ENCODE results near the gene TMEM232.
"Not testable (repeated sequence)": the region's sequence is repeated elsewhere in the genome, so short reads cannot be mapped to it uniquely, and the experiment has no call there.

The TMEM232 gene

DNA sequence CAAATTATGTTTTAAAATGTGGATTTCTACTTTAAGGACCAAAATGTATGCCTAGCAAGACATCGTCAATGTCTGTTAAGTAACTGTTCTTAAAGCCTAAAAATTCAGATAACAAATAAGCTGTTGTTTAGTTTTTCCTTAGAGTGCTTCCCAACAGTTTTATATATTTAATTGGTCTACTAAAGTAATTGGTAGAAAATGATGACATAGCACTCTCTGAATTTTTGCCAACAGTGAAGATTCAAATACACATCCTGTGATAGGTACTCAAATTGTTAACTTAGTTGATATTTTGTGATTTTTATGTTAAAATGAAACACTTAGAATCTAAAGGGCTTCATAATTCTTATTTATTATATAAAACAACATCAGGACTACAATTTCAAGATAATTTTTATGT lies 107.5 kb downstream of the TMEM232 start:
- DNase-seq: no peak

GRCh38 chr5:110616009-110616408 lies 110.5 kb downstream of the TMEM232 start:
- DNase-seq: no peak

DNA sequence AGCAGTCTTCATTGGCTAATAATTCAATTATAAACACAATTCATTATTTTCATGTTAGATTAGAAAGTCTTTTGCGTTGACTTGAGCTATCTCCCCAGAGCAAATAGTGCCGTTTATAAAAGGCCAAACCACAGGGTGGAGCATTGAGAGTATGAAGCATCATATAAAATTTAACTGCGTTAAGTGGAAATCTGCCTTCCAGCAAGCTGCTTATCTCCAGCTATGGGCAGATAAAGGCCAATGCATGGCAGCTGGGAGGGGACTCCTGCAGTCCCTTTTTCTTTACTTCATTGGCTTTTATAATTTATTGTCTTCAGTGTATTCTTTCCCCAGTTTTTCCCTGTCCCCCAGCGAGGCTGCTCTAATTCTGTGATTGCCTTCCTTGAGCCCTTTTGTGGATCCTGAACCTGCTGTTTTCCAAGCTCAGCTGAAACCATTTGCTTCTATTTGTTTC lies 113.7 kb downstream of the TMEM232 start:
- DNase-seq: no peak

DNA sequence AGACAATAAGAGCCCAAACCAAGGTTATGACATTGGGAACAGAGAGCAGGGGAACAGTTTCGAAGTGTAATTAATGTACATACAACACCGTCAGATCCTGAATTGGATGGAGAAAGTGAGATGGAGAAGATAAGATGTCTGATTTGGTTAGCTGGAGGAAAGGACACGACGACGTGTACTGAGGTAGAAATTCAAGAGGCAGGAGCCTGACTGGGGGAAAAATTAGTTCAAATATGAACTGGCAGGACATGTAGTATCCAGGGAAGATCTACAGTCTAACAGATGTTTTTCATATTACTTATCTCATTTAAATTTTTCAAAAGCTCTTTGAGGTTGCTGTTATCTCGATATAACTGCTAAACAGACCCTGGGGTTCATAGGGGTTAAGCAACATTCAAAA lies 114.7 kb downstream of the TMEM232 start:
- no peak for DNase-seq

GRCh38 chr5:110594866-110595265 lies 131.6 kb downstream of the TMEM232 start:
- DNase-seq: no peak

DNA sequence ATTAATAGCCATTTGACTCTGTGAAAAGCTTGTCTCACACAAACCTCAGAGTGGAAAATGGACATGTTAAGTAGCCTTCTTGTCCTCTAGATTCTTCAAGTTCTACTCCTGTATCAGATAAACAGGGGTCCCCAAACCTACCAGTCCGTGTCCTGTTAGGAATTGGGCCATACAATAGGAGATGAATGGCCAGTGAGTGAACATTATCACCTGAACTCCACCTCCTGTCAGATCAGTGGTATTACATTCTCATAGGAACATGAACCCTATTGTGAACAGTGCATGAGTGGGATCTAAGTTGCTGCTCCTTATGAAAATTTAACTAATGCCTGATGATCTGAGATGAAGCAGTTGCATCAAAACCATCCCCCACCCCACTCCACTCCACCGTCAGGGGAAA lies 136.3 kb downstream of the TMEM232 start:
- no peak for DNase-seq

DNA sequence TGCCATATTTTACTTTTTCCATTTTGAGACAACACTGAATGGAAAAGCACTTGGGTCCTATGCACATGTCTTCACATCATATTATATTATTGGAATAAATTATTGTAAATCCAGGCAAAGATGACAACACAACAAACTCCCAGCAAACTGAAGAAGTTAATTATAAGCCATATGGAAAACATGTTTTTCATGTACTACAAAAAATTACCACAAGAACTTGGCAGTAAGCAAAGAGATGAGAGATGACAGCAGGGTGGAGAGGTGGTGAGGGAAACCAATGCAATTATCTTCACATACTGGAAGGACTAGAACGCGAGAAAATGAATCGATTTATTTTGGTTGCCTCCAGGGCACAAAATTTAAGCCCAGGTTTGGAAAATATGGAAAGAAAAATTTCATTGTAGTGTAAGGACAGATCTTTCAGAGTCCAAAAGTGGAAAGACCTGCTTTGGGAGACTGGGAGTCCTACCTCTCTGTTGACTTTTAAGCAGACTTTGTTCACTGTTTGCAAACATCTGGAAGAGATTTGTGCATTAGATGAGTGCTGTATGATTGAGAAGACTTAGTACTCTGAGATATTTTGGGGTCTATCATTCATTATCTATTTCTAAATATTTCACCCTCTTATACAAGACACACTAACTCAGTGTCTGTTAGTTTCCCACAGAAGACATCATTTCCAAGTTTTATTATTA lies 138.0 kb downstream of the TMEM232 start:
- DNase-seq: no peak

DNA sequence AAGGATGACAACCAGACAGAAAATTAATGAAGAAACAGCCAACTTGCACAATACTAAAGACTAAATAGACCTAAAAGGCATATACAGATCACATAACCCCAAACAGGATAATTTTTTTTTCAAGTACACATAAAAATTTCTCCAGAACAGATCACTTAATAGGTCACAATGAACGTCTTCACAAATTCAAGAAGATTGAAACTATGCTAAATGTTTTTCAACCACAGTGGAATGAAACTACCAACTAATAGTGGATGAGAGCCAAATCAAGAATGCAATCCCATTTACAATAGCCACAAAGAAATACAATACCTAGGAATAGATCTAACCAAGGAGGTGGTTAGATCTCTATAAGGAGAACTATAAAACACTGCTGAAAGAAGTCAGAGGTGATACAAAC lies 145.8 kb downstream of the TMEM232 start:
- DNase-seq: no peak

- DNase-seq: no peak
These were observed 153.7 kb downstream of the TMEM232 start for GRCh38 chr5:110572729-110573128.

DNA sequence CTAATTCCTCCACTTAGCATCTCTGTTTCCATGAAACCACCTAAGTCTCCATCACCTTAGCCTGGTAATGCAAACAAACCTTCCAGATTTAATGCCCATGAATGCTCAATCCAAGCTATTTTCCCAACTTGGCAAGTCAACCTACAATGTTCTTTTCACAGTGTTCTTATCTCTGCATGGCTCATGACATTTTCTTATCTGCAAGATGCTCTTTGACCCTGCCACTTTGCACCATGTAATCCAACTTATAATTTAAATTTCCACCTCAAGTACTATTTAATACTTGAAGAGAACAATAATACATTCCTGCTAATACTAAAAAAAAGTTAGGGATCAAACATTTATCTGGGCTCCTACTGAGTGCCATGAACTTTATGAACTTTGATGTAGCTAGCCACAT lies 164.3 kb downstream of the TMEM232 start:
- no peak for DNase-seq

GRCh38 chr5:110561510-110561909 lies 165.0 kb downstream of the TMEM232 start:
- DNase-seq: no peak

DNA sequence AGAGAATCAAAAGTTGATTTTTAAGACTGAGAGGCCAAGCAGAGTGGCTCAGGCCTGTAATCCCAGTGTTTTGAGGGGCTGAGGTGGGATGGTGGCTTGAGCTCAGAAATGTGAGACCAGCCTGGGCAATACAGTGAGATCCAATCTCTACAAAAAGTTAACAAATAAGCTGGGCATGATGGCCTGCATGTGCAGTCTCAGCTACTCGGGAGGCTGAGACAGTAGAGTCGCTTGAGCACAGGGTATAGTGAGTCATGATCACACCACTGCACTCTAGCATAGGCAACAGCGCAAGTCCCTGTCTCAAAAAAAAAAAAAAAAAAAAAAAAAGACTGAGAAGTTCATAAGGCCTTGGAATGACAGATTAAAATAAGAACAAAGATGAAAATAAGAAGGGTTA lies 177.2 kb downstream of the TMEM232 start:
- no peak for DNase-seq

GRCh38 chr5:110548171-110548570 lies 178.3 kb downstream of the TMEM232 start:
- DNase-seq: no peak

- no peak for DNase-seq
These were observed 179.0 kb downstream of the TMEM232 start for GRCh38 chr5:110547495-110547894.

DNA sequence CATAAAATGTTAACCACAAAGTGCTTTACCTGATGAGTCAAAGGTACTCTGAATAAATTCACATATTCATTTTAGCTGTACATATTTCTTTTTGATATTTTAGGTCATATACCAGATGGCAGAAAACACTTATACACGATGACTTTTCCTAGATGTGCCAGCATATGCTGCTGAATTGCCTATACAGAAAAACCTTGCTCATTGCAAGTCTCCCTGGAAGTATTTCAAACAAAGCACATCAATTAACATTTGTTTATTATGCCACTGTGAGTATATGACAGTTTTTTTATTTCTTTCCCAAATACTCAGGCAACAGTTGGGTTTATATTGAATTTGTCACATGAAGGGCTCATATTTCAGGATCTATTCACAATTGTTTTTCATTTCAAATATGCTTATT lies 180.8 kb downstream of the TMEM232 start:
- no peak for DNase-seq

DNA sequence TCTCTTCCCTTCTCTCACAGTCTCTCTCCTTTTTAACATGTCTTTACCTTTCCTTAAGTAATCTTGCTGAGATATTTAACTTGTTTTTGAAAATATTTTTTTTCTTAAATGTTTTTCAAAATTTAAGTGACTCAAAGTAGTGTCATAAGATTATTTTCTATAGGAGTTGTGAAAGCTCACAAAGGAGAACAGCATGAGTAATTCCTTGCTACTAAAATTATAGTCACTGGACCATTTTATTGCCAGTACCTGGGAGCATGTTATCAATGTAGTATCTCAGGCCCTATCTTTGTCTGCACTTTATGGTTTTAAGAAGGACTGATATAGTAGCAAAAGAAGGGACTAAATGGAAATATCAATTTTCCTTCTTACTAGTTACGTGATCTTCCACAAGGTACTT lies 181.9 kb downstream of the TMEM232 start:
- DNase-seq: no peak

DNA sequence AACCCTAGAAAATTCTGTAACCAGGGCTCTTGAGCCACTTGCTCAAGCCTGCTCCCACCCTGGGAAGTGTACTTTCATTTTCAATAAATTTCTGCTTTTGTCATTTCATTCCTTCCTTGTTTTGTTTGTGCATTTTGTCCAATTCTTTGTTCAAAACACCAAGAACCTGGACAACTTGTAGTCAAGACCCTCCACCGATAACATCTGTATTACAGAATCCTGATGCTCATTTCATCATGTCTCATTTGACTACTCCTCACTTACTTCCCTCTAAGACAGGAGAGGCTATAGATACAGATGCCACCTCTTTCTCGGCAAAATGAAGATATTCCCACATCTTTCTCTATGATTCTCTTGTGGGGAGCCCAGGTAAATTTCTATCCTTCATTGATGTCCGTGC lies 183.5 kb downstream of the TMEM232 start:
- no peak for DNase-seq

DNA sequence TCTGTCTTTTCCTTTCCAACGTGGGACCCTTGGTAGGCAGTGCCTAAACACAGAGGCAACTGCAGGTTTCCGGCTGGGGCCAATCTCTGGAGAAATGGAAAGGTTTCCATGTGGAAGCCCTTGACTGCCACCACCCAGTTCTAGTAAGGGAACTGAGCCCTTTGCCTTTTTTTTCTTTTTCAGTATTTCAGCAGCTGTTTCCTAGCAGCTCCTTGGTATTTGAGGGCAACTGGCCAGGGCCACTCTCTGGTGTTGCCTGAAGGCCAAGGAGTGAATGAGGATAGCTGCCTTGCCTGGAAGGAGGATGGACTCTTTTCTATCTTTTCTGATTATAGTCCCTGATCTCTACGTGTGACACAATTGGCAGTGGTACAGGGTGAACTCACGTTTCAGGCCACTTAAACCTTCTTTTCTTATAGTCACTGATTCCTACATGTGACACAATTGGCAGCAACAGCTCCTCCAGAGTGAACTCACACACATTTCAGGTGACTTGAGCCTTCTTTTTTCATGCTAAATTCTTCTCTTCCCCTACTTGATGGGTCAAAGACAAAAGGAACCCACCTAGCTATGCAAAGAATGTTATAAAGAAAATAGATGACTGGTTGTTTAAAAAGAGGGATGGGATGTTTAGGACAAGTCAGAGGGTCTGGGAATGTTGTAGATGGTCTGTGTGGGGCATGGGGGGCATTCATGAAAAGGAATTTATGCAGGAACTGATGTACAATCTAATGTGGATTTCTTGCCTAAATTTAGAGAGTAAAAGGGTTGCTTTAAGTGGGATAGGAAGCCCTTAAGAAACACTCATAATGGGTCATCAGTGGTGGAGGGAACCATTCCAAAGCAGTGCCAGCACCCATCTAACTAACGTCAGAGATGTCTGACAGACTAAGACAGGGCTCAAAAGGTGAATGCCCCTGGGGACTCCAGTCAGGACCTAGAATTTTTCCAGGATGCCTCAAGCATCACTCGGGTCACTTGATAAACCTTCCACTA lies 190.1 kb downstream of the TMEM232 start:
- no peak for DNase-seq

GRCh38 chr5:110535146-110535545 lies 191.3 kb downstream of the TMEM232 start:
- not testable (repeated sequence) for DNase-seq

DNA sequence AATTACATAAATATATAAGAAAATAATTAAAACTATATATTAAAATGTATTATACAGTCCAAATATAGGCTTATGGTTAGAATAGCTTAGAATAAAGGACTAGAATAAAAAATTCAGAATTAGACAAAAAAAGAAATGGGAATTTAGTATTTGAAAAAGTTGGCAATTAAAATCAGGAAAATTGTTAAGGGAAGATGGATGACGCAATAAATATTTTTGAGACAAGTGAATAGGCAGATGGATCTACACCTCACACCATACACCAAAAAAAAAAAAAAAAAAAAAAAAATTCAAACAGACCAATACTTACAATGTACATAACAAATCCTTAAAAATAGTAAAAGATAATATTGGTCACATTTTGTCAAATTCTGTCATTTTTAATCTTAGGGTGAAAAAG lies 200.7 kb downstream of the TMEM232 start:
- DNase-seq: no peak

DNA sequence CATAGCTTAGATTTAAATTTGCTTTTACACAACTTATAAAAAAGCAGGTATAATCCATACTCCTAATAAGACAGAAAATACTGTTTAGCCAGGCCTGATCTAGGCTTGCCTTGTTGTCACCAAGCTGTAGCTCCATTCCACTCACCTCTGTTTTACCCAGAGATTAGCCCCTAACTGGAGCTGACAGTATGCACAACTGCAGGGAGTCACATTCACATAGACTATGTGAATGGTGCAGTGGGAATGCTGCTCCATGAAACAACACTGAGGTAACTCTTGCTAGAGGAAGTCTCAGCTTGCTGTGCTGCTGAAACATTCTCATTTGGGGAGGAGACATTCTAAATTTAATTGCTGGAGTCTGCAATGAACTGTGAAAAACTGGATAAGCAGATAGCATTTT lies 209.1 kb downstream of the TMEM232 start:
- DNase-seq: no peak

GRCh38 chr5:110514030-110514429 lies 212.4 kb downstream of the TMEM232 start:
- DNase-seq: no peak

DNA sequence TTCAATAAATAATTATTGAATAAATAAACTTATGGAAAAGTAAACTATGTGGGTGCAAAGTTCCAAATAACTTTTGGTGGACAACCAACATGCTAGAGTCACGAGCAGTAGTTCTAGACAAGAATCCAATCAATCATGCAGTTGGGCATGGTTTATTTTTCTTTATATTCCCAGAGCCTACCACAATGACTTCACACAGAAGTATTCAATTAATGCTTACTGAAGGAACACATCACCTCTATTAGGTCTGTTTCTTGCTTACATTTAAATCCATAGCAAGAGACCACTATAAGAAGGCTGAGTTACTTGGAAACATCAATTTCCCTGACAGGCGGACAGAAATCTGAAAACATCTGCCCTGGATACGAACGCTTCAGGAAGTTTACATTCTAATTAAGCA lies 214.2 kb downstream of the TMEM232 start:
- DNase-seq: no peak

- DNase-seq: no peak
These were observed 216.3 kb downstream of the TMEM232 start for GRCh38 chr5:110510146-110510545.
